ENCODE measurements around the gene EYA2.
"Not testable (repeated sequence)": the region's sequence is repeated elsewhere in the genome, so short reads cannot be mapped to it uniquely, and the experiment has no call there.

The EYA2 gene

GRCh38 chr20:47154089-47154488 lies 259.4 kb downstream of the EYA2 start:
- no peak for DNase-seq

- DNase-seq, result no peak
Observed at GRCh38 chr20:47156301-47157137, 261.9 kb downstream of the EYA2 start.

GRCh38 chr20:47159166-47159565 lies 264.5 kb downstream of the EYA2 start:
- no peak for DNase-seq

- no peak for DNase-seq
Observed at GRCh38 chr20:47160240-47160639, 265.6 kb downstream of the EYA2 start.

- no peak for DNase-seq
Observed at GRCh38 chr20:47160992-47161391, 266.3 kb downstream of the EYA2 start.

- DNase-seq, result no peak
Observed at GRCh38 chr20:47161411-47161810, 266.8 kb downstream of the EYA2 start.

DNA sequence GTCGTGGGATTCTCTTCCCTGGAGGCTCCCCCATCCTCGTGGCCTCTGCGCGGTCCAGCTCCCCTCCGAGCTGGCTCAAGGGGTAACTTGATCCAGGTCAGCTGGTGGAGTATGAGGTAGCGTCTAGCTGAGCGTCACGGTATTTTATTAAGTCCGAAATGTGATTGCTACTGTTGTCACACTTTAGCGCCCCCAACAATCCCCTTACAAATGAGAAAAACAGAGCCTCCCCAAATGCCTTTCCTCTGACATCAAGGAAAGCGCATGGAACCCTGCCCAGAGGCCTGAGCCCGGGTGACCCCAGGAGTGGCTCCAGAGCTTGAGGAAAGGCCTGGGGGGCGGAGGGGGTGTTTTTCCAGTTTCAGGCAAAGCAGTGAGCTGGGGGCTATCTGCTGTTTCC lies 269.5 kb downstream of the EYA2 start:
- DNase-seq, result no peak

- no peak for DNase-seq
Observed at GRCh38 chr20:47165376-47165865, 270.8 kb downstream of the EYA2 start.

DNA sequence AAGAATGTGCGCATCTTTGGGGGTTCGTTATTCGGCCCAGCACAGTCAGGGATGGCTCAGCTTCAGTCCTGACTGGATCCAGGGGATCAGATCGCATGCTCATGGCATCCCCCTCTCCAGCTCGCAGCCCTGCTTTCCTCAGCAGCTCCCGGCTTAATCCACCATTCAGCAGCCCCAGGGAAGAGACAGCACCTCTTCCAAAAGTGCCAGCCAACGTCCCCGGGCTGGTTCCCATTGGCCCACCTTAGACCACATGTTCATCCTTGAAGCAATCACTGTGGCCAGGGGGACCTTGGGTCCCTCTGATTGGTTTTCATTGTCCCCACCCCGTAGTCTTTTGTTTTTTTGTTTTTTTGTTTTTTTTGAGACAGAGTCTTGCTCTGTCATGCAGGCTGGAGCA lies 273.2 kb downstream of the EYA2 start:
- DNase-seq, result no peak

DNA sequence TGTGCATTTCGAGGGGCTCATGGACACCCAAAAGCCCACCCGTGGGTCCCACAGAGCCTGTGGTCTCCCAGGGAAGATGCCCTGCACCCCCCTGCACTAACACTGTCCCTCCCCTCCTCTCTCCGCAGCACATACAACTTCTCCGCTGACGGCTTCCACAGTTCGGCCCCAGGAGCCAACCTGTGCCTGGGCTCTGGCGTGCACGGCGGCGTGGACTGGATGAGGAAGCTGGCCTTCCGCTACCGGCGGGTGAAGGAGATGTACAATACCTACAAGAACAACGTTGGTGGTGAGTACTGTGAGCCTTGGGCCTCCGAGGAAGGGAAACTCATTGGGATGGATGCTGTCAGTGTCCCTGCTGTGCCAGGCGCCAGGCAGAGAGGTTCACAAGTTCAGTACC lies 277.9 kb downstream of the EYA2 start:
- no peak for DNase-seq

GRCh38 chr20:47173596-47174216 lies 279.1 kb downstream of the EYA2 start:
- DNase-seq, result no peak

GRCh38 chr20:47174456-47175243 lies 280.0 kb downstream of the EYA2 start:
- DNase-seq, result no peak

- no peak for DNase-seq
Observed at GRCh38 chr20:47175493-47175892, 280.9 kb downstream of the EYA2 start.

DNA sequence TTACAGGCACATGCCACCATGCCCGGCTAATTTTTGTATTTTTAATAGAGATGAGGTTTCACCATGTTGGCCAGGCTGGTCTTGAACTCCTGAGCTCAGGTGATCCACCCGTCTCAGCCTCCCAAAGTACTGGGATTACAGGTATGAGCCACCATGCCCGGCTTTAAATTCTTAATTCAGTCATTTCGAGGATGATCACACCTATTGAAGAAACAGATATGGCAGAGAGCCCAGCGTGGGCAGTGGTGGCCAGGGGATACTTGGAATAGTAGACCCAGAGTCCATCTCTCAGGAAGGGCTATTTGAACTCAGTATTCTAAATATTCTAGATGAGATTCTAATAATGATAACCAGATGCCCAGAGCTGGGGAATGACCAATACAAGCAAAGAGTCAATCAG lies 281.6 kb downstream of the EYA2 start:
- not testable (repeated sequence) for DNase-seq

GRCh38 chr20:47178277-47178676 lies 283.6 kb downstream of the EYA2 start:
- DNase-seq, result no peak

- DNase-seq, result no peak
Observed at GRCh38 chr20:47178851-47179250, 284.2 kb downstream of the EYA2 start.

GRCh38 chr20:47179267-47179666 lies 284.6 kb downstream of the EYA2 start:
- DNase-seq, result no peak

DNA sequence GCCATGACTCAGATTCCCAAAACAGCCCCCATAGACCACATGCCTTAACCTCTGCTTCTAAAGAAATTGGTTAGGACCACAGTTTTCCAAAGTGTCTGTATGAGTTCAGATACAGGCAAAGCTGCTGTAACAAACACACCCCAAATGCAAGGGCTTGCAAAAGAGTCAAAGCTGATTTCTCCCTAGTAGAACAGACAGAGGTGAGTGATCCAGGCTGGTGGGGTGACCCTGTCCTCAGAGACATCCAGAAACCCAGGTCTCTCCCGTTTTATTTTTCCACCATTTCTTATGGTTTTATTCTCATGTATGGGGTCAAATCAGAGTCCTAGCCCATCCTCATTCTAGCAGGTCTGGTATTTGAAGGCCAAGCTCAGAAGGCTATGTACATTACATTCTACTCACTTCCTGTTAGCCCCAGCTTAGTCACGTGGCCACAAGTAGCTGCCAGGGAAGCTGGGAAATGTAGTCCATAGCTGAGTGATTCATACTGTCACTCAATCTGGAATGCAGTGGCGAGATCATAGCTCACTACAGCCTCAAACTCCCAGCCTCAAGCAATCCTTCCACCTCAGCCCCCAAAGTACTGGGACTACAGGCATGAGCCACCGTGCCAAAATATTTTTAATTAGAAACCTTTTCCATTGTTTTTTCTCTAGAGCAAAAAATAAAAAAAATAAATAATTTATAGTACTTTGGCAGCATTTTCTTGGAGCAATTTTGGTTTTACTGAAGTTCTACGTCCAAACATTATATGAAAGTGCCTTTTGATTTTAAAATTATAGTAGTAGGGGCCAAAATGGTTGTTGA lies 286.6 kb downstream of the EYA2 start:
- DNase-seq, result peak; percentile 92

DNA sequence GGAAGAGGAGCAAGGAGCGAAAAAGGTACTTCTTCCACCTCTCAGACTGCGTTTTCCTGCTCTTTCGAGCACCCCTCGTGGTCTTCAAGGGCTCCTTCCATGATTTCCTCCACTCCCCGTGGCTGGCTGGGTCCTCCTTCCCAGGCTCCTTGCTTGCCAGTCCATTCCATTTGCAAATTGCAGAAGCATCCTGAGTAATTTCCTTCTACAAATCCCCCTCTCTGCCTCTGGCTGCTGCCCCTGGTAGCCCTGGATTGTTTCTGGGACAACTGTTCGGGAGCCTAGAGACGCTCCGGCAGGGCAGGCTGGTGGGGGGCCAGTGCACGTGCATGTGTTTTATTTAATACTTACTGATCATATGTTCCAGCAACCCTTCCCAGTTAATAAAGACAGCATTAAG lies 288.7 kb downstream of the EYA2 start:
- no peak for DNase-seq

- DNase-seq, result no peak
Observed at GRCh38 chr20:47187450-47188195, 293.0 kb downstream of the EYA2 start.

DNA sequence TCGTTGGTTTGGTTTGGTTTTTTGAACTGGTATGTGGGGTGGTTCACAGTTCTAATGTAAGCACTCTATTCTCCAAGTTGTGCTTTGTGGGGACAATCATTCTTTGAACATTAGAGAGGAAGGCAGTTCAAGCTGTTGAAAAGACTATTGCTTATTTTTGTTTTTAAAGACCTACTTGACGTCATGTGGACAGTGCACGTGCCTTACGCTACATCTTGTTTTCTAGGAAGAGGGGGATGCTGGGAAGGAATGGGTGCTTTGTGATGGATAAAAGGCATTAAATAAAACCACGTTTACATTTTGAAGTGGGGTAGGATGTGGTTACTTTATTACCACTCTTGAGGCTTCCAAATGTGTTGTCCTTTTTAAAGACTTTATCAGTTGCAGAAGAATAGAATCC lies 293.9 kb downstream of the EYA2 start:
- DNase-seq, result no peak

DNA sequence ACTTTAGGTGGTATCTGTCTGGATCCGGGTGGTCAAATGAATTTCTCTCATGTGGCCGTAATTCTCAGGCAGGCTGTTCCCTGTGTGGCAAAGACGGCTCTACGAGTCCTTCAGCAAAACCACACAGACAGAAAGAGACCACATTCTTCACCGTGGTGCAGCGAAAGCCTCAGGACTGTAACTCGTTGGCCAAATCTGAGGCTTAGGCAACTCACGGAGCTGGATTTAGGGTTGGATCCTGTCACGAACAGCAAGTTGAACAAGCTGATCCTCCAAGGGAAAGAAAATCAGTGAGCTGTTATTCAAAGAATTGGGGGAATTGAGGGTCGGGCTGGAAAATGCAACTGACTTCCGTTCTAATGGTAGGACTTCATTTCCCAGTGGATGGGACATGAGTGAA lies 294.4 kb downstream of the EYA2 start:
- DNase-seq, result no peak

Data from DMS53 (cell line).